Loucy (cell line): ENCODE data around the gene HLA-B.

ENCODE experiments used
- CTCF ChIP-seq: fragments of 200-600 bp; sonication (generic); conservative IDR thresholded peaks from 2 replicates; pipeline ENCODE4 v1.5.1; 2014; ENCODE audit warnings: mild to moderate bottlenecking, antibody characterized with exemption, low read length
- EZH2phosphoT487 ChIP-seq: fragments of 200-600 bp; IDR thresholded peaks from 2 replicates; pipeline ENCODE4 v1.6.1; 2018; ENCODE audit warnings: antibody characterized with exemption, mild to moderate bottlenecking, moderate library complexity, borderline replicate concordance

- TF ChIP-seq CTCF (no peak), EZH2phosphoT487 (no peak)
Observed at GRCh38 chr6:31305703-31306219, 51.2 kb downstream of the HLA-B start.
